GM04504 (cell line): Measurements from ENCODE around the gene EVX2.

Experiments used
- DNase-seq: peaks from one replicate; pipeline ENCODE4 v3.0.0-alpha.2; 2012; ENCODE audit warnings: low read depth

The EVX2 gene

DNA sequence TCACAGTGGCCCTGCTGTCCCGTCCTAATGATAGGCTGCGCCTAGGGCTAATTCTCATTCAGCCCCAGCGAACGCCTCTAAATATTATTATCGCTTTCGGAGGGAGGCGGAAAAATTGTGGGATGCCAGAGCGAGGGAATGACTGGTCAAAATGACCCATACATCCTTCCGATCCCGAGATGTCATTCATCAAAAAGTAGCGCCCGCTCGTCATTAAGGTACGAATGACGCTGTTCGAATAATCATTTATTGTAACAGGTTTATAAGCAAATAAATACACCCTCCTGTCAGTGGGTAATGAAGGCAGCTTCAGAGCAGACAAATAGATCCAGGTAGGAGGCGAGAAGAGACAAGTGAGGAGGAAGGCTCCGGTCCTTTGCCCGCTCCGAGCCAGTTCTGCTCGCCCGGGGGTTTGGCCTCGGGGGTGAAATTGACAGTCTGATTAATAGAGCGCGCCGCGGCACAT is at the start of gene EVX2:
EVX2 (minus strand) TSS at position 167 of the 466 bp plus-strand sequence. CDS start 186 bp downstream, outside the sequence.
- DNase-seq, result no peak

DNA sequence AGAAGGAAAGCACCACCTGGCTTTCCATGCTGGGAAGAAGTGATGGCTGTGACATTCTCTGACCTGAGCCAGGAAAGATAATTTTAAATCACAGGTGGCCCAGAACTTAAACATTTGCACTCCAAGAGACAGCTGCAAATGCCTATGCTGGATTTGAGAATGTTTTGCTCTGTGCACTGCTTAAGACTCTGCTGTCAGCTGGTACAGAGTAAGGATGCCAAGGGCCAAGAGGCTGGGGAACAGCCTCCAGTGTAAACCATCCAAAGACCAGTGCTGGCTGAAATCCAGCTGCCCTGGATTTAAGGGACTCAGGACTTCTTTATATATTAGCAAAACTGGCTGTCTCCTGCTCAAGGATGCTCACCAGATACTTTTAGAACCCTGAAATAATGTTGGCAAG is 49.6 kb upstream of the EVX2 start:
- DNase-seq, result no peak

DNA sequence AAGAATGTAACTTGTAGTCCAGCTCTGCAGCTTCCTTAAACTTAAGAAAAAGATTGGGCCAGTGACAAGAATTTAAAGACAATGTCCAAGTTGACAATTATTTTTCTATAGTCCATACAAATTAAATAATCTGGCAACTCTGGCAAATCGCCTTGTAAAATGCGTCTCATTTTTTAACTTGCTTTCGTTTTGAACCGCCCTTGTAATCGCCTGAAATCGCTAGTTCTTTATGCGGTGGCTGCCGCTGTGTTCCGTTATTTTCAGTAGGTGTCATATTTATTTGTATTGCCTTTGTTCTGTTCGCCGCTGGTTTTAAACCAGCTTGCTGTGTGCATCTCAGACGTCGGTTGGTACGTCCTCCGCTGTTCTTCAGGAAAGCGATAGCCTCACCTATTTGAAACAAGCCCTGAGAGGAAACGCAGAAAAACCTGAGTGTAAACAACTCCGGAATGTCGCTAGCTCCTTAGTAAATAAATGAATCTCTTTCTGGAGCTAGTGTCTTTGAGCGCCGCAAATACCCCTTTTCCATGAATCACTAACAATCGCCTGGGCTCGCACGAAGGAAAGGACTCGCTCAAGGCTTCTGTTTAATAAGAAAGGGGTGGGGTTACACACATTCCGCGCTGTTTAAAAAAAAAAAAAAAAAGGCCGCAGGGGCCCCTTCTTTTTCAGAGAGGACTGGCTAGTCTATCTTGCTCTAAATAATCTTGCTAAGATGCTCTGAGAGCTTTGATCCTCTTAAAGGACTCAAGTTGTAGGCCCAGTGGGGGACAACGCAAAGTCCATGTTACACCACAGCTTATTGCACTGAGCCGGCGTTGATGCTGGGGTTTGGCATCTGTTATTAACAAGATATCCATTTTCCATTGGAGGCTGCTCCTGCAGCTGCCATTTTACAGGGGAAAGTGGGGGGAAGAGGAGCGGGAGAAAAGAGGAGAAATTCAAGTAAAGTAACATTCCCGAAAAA is 48.7 kb upstream of the EVX2 start:
- DNase-seq, result no peak

DNA sequence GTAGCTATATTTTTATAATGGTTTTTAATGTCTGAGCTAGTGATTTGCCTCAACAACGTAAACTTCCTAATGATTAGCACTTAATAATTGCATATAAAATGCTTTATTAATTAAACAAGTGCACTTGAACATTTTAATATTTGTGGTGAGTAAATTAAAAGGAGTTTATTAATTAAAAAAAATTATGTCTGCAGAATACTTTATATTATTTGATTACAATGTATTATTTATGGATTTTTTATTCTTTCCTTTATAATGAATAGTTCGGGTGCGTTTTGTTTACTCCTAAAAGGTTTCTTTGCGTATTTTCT is 48.0 kb upstream of the EVX2 start:
- no peak for DNase-seq

DNA sequence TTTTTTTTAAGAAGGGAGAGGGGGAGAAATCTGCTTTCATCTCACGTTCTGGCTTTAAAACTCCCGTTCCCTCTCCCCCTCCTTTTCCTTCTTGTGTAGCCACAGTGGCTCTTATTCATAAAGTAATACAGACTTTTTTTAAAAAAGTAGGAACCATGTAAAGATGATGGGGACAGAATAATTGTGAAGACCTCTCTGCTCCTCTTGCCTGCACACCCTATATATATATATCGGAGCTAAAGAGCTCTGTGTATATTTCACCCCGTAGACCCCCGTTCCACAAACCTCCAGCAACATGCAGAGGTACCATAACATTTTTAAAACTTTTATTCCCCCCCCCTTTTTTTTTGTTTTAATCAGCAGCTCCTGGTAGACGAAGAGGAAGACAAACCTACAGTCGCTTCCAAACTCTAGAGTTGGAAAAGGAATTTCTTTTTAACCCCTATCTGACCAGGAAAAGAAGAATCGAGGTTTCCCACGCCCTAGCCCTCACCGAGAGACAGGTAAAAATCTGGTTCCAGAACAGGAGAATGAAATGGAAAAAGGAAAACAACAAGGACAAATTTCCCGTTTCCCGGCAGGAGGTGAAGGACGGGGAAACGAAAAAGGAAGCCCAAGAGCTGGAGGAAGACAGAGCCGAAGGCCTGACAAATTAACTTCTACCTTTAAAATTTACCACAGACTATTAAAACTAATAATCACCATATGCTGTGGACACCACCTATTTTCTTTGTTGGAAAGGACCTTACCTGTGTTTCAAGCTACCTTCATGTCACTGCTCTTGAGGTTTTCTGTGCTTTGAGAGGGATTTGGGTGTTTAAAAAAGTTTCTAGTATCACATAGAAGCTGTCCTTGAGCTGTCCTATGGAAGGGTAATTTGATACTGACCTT is 47.4 kb upstream of the EVX2 start:
- no peak for DNase-seq

DNA sequence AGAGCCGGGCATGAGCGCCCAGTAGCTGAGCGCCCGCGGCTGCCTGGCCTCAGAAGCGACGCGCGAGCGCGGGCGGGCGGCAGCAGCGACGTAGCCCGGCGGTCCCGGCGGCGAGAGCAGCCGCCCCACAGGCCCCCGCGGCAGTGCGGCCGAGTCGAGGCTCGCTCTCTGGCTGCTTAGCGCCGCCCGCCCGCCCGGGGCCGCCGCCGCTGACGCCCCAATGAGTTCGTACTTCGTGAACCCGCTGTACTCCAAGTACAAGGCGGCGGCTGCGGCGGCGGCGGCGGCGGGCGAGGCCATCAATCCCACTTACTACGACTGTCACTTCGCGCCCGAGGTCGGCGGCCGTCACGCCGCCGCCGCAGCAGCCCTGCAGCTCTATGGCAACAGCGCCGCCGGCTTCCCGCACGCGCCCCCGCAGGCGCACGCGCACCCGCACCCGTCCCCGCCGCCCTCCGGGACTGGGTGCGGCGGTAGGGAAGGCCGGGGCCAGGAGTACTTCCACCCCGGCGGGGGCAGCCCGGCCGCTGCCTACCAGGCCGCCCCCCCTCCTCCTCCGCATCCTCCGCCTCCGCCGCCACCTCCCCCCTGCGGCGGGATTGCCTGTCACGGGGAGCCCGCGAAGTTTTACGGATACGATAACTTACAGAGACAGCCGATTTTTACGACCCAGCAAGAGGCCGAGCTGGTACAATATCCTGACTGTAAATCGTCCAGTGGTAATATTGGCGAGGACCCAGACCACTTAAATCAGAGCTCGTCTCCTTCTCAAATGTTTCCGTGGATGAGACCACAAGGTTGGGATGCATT is 46.6 kb upstream of the EVX2 start:
- DNase-seq, result no peak

DNA sequence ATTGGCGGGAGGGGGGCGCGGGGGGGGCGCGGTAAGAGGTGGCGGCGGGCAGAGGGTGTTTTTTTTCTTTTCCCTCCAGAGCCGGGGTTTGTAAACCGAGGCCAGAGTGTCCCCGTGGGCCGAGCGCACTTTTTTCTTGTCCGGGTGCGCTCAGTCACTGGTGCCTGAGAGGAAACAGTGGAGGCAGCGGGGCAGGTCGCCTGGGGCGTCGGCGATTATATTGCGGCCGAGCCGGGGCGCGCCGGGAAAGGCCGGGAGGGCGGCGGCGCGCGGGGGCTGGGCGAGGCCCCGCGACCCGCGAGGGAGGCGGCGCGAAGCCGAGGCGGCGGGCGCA is 46.0 kb upstream of the EVX2 start:
- DNase-seq, result no peak

DNA sequence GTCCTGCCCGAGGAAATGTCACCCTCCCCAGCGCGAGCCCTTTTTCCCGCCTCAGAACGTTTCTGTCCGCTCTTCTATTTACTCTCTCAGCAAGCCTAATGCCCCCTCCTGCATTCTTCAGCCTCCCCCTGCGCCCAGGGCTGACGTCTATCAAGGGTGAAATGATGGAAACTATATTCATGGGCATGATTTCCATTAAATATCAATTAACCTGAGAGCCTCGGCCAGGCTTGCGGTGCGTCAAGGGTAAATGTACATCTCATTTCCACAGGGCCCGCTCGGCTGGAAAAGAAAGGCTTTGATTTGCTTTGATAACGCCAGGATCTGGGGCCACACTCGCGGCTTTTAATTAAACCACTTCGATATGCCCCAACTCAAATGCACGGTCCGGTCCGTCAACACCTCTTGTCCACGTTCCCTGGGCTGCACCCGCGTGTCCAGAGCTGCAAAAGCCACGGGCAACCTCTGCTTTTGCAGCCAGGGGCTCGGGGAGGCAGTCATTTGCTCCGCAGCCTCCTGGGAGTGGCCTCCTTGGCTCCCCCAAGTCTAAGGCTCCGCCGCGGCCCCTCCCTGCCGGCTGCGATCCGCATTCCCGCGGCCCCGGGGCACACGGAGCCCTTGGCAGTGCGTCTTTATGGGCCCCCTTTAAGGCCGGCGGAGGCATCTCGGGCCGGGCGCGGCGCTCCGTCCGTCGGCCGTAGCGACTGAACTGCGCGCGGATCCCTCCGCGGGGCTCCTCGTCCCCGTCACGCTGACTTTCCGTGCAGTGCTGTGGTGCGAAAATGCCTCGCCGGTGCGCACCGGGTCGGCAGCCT is 45.4 kb upstream of the EVX2 start, which contains the start of gene HOXD8:
HOXD8 (plus strand) TSS at position 724 of the 815 bp plus-strand sequence. CDS start 662 bp downstream, outside the sequence.
- DNase-seq, result peak; percentile 71

DNA sequence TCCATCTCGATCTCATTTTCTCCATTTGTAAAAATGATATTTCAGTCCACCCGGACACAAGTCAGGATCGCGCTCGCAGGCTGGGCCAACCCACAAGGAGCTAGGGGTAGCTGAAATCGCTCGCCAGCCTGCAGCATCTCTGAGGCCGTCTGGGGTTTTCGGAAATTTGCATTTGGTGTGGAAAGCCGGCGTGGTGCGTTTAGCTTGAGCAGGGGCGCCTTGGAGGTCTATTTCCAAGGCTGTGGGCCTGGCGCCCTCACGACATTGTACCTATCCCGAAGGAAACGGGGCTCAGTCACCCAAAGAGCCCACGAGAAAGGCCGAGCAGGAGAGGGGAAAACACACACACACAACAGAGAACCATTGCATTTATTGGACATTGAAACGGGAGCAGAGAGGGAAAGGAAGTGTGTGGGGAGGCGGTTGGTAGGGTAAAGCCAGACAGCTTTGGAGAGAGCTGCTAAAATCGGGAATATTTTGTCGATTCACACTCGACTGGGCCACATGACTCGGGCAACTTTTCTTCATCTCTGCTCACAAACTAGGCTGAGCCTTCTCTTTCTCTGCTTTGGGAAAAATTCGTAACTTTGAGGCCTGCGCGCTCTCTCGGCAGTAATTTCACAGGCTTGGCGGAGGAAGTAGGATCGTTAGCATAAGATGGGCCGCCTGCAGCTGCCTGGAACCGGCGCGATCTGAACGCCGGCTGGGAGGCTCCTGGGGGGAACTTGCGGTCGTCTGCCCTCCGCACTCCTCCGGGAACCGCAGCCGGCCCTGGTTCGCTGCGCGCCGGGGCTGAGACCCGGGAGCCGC is 44.6 kb upstream of the EVX2 start:
- no peak for DNase-seq

DNA sequence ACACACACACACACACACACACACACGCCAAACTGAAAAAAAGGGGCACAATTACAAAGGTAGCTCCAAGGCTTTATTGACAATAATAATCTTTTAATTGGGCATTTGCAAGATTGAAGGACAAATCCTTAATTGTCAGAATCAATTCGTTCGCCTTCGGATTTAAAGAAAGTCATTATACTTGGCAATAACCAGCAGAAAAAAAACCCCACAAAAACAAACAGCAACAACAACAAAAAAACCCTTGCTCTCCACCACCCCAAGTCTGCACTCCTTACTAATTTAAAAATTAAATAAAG is 44.0 kb upstream of the EVX2 start:
- no peak for DNase-seq

DNA sequence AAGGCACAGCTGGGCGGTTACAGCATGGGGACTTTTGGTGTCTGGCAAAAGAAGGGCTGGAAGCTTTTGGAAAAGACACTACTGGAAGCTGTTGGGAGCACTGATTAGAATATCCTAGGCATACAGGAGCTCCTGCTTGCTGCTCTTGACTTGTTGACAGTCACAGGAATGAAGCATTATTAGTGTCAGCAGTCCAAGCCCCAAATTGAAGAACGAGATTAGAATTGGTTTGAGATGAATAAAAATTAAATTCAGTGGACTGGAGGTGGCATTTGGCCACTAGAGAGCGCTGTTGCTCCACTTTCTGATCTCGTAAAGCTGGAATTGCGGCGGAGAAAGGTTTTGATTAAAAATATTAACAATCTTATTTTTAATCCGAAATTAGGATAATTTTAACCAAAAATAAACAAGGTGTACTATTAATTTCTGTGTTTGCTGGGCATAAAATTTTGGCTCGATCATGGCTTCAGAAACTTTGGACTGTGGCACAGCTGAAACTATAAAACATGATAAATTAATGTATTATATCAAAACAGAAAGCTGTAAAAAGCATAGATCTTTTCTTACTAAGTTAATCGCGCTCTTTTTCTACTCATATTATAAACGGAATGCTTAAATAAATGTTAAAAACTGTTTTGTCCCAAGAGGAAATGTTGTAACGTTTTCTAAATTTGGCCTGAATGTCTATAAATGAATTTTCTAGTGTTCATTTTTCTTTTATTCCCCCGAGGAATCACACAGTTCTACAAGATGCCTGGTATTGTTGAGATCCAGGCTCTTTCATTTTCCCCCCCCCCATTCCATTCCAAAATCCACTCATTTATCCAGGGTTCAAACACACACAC is 43.4 kb upstream of the EVX2 start:
- DNase-seq, result no peak

DNA sequence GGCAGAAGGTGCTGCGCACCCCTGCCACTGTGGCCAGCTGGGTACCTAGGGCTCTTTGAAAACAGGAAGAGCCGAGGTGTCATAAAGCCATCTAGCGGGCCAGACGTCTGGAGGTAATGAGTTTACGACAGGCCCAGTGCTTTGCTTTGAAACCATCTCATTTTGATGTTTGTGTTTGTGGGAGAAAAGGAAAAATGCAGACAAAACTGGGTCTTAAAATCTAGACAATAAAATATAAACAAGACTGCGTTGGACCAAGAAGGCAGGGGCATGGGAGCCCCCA is 42.0 kb upstream of the EVX2 start:
- no peak for DNase-seq

DNA sequence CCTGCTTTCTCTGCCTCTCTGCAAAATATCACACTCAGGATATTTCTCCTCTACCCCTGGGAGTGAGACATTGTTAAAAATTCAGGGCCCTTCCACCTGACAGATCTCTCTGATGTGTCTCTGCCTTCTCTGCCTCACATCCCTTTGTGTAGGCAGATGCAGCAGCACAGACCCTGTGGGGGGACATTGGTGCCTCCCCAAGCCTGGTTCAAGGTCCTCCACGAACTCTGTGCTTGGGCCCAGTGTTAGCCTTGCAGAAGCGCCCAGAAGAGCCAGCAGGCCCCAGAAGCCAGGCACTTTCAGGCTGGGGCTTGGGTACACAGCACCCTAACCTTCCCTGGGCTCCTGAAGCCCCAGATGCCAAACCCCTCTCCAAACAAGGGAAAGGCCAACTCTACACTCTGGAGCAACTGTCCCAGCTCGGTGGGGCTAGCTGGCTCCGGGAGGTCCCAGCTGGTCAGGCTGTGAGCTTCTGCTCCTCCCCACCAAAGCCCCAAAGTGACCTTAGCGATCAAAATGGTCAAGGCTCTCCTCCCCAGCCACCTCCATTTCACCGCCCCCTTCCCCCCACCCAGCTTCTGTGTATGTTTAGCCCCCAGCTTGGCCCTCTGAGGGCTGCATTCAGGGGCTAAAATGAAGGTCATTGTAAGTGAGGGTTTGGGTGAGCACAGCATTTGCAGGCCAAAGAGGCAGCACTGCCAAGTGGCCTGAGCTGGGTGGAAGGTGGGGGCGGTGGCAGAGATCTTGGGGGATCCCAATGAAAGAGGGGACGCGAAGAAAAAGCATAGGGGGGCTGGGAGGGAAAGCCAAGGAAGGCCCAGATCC is 41.4 kb upstream of the EVX2 start:
- DNase-seq, result no peak

DNA sequence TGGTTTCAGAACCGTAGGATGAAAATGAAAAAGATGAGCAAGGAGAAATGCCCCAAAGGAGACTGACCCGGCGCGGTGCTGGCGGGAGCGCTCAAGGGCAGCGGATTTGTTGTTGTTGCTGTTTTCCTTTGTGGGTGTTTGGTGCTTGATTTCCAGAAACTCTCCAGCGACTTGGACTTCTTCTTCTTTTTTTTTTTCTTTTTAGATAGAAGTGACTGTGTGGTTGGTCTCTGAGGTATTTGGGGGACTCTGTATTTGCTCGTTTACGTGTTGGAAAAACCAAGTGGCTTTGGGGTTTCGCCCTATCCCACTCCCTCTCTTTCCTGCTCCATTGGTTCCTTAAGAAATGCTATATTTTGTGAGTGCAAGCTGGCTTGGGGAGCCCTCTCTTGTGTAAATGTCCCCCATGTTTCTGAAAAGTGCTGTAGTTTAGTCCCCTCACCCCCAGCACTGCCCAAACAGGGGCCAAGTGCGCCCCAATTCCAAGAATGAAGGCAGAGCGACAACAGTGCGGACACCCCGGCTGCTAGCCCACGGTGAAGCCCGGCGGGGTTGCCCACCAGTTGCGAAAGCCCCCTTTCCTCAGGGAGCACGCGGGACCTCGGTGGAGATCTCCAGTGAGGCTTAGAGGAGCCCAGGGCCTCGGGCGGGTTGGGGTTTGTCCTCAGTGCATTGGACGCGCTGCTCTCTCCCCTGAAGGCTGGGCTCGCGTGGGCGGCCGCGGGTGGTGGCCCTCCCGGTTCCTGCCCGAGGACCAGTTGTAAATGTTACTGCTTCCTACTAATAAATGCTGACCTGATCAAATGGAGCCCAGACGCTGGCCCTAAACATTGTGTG is 40.6 kb upstream of the EVX2 start:
- DNase-seq, result no peak

DNA sequence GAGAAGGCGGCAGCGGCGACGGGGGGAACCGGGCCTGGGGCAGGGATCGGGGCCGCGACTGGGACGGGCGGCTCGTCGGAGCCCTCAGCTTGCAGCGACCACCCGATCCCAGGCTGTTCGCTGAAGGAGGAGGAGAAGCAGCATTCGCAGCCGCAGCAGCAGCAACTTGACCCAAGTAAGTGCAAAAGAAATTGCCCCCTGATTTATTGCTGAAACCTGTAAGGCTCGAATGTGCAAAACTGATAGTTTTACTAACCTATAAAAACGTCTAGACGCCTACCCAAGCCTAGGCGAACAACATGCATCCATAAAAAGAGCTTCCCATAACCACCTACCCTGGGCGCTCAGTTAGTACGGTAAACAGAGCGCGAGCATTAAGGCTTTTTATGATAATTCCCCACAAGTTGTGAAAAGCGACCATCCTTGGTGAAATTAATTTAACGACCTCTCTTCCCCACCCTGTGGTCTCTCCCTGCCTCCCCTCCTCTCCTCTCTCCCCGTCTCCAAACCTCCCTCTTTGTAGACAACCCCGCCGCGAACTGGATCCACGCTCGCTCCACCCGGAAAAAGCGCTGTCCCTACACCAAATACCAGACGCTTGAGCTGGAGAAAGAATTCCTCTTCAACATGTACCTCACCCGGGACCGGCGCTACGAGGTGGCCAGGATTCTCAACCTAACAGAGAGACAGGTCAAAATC is 39.8 kb upstream of the EVX2 start:
- DNase-seq, result no peak

DNA sequence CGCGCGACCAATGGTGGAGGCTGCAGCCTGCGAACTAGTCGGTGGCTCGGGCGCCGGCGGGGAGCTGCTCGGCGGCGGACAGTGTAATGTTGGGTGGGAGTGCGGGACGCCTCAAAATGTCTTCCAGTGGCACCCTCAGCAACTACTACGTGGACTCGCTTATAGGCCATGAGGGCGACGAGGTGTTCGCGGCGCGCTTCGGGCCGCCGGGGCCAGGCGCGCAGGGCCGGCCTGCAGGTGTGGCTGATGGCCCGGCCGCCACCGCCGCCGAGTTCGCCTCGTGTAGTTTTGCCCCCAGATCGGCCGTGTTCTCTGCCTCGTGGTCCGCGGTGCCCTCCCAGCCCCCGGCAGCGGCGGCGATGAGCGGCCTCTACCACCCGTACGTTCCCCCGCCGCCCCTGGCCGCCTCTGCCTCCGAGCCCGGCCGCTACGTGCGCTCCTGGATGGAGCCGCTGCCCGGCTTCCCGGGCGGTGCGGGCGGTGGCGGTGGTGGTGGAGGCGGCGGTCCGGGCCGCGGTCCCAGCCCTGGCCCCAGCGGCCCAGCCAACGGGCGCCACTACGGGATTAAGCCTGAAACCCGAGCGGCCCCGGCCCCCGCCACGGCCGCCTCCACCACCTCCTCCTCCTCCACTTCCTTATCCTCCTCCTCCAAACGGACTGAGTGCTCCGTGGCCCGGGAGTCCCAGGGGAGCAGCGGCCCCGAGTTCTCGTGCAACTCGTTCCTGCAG is 39.1 kb upstream of the EVX2 start, which contains the start of gene HOXD9:
HOXD9 (plus strand) TSS at position 37 of the 728 bp plus-strand sequence; CDS start at position 87, 50 bp downstream.
- DNase-seq, result no peak
